ENCODE data around the gene MCF2L2. TPM values are rescaled to one million over a fixed set of nuclear protein-coding genes. Genes with fewer than 3 reads are reported as not detected.
A peak's percentile ranks its signal among the peaks of the same experiment; 100 is the strongest.

MCF2L2 gene
- total and polyA plus RNA-seq, 2 donors from 2014 or later: 0.32 to 1.7 TPM

GRCh38 chr3:183339461-183340086, 88.8 kb downstream of the MCF2L2 start:
- H3K36me3 ChIP-seq (ENCODE audit: control insufficient read depth in 2 of 3, insufficient read depth in 3 of 3, low read length in 3 of 3): no peaks in the 10 kb centered on the region
- H3K4me3 ChIP-seq (ENCODE audit: low read length in 3 of 3): no peak overlapping the region
- H3K4me1 ChIP-seq (ENCODE audit: control insufficient read depth in 2 of 3, insufficient read depth in 2 of 3, low read depth in 1 of 3, low read length in 3 of 3): no peaks in the 10 kb centered on the region
- intact Hi-C loops (cut with DNase I): no loop called here
- no peaks in the 10 kb centered on the region for H3K27me3 ChIP-seq (ENCODE audit: control insufficient read depth, insufficient read depth, low read length)
- no peak for DNase-seq
- no peak for FAIRE-seq
- H3K9me3 ChIP-seq (ENCODE audit: control insufficient read depth in 2 of 3, insufficient read depth in 1 of 3, low read length in 3 of 3): no peaks in the 10 kb centered on the region
- no peak overlapping the region for H3K27ac ChIP-seq (ENCODE audit: low read depth in 2 of 2, low read length in 2 of 2)
- no peak for TF ChIP-seq CTCF (IDR thresholded peaks at IDR 0.05; ENCODE audit: borderline replicate concordance, extremely low read depth, insufficient read depth)
- H3K9ac ChIP-seq (ENCODE audit: low read length in 3 of 3): no peak overlapping the region

GRCh38 chr3:183338520-183338919, 89.9 kb downstream of the MCF2L2 start:
- H3K4me3 ChIP-seq (ENCODE audit: low read length in 3 of 3): no peak overlapping the region
- no peak overlapping the region for H3K27ac ChIP-seq (ENCODE audit: low read depth in 2 of 2, low read length in 2 of 2)
- no peak for FAIRE-seq
- H3K36me3 ChIP-seq (ENCODE audit: control insufficient read depth in 2 of 3, insufficient read depth in 3 of 3, low read length in 3 of 3): no peaks in the 10 kb centered on the region
- no peaks in the 10 kb centered on the region for H3K9me3 ChIP-seq (ENCODE audit: control insufficient read depth in 2 of 3, insufficient read depth in 1 of 3, low read length in 3 of 3)
- intact Hi-C loops (cut with DNase I): no loop called here
- TF ChIP-seq CTCF (IDR thresholded peaks at IDR 0.05; ENCODE audit: borderline replicate concordance, extremely low read depth, insufficient read depth): no peak
- H3K27me3 ChIP-seq (ENCODE audit: control insufficient read depth, insufficient read depth, low read length): no peaks in the 10 kb centered on the region
- H3K9ac ChIP-seq (ENCODE audit: low read length in 3 of 3): no peak overlapping the region
- no peaks in the 10 kb centered on the region for H3K4me1 ChIP-seq (ENCODE audit: control insufficient read depth in 2 of 3, insufficient read depth in 2 of 3, low read depth in 1 of 3, low read length in 3 of 3)
- DNase-seq: no peak

GRCh38 chr3:183332487-183332886, 95.9 kb downstream of the MCF2L2 start:
- TF ChIP-seq CTCF (IDR thresholded peaks at IDR 0.05; ENCODE audit: borderline replicate concordance, extremely low read depth, insufficient read depth): no peak
- FAIRE-seq (no peak), DNase-seq (no peak)
- H3K27ac ChIP-seq (ENCODE audit: low read depth in 2 of 2, low read length in 2 of 2): no peak overlapping the region
- no peaks in the 10 kb centered on the region for H3K4me1 ChIP-seq (ENCODE audit: control insufficient read depth in 2 of 3, insufficient read depth in 2 of 3, low read depth in 1 of 3, low read length in 3 of 3)
- H3K9me3 ChIP-seq (ENCODE audit: control insufficient read depth in 2 of 3, insufficient read depth in 1 of 3, low read length in 3 of 3): no peaks in the 10 kb centered on the region
- intact Hi-C loops (cut with DNase I): no loop called here
- no peak overlapping the region for H3K9ac ChIP-seq (ENCODE audit: low read length in 3 of 3)
- H3K27me3 ChIP-seq (ENCODE audit: control insufficient read depth, insufficient read depth, low read length): no peaks in the 10 kb centered on the region
- H3K36me3 ChIP-seq (ENCODE audit: control insufficient read depth in 2 of 3, insufficient read depth in 3 of 3, low read length in 3 of 3): no peaks in the 10 kb centered on the region
- H3K4me3 ChIP-seq (ENCODE audit: low read length in 3 of 3): no peak overlapping the region

GRCh38 chr3:183331498-183331897, 96.9 kb downstream of the MCF2L2 start:
- intact Hi-C loops (cut with DNase I): no loop called here
- no peaks in the 10 kb centered on the region for H3K9me3 ChIP-seq (ENCODE audit: control insufficient read depth in 2 of 3, insufficient read depth in 1 of 3, low read length in 3 of 3)
- no peaks in the 10 kb centered on the region for H3K4me1 ChIP-seq (ENCODE audit: control insufficient read depth in 2 of 3, insufficient read depth in 2 of 3, low read depth in 1 of 3, low read length in 3 of 3)
- H3K4me3 ChIP-seq (ENCODE audit: low read length in 3 of 3): no peak overlapping the region
- H3K27me3 ChIP-seq (ENCODE audit: control insufficient read depth, insufficient read depth, low read length): no peaks in the 10 kb centered on the region
- TF ChIP-seq CTCF (IDR thresholded peaks at IDR 0.05; ENCODE audit: borderline replicate concordance, extremely low read depth, insufficient read depth): no peak
- no peak overlapping the region for H3K27ac ChIP-seq (ENCODE audit: low read depth in 2 of 2, low read length in 2 of 2)
- DNase-seq (peak in 1 of 5 donors; percentile 51), FAIRE-seq (no peak)
- no peak overlapping the region for H3K9ac ChIP-seq (ENCODE audit: low read length in 3 of 3)
- no peaks in the 10 kb centered on the region for H3K36me3 ChIP-seq (ENCODE audit: control insufficient read depth in 2 of 3, insufficient read depth in 3 of 3, low read length in 3 of 3)

All from kidney (tissue), 14 donors.